ENCODE data around the gene PERCC1. TPM values are rescaled to one million over a fixed set of nuclear protein-coding genes. Genes with fewer than 3 reads are reported as not detected.

The PERCC1 gene
- polyA plus RNA-seq, 1 experiment = not detected

DNA sequence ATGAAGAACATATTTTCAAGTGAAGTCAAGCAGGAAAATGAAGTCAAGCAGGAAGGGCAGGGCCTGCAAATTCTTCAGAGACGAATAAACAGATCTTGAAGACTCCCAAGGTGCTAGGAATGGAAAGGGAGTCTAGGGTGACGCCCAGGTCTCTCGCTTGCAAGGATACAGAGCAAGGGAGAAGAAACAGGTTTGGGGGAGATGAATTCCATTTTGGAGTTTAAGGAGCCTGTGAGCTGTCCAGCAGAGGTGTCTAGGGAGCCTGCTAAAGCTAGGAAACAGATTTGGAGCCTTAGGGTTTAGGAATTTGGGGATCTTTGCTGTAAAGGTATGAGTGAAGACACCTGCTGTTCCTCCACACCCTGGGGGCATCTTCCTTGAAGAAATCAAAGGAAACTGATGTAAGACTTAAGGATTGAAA lies 14.3 kb upstream of the PERCC1 start:
- DNase-seq (ENCODE audit: low read depth, low spot score) = no peak
- Histone ChIP-seq H3K27me3 (ENCODE audit: control insufficient read depth, insufficient read depth, low read length) (no peaks in the 10 kb centered on the region), H3K4me3 (ENCODE audit: low read depth, low read length) (no peak overlapping the region), H3K9me3 (ENCODE audit: control insufficient read depth, insufficient read depth, low read length) (peaks cover 5% of the 10 kb centered on the region; the same call in 1 of the 2 replicates), H3K27ac (ENCODE audit: low read depth, low read length) (no peak overlapping the region)
- TF ChIP-seq, protein P1, sequence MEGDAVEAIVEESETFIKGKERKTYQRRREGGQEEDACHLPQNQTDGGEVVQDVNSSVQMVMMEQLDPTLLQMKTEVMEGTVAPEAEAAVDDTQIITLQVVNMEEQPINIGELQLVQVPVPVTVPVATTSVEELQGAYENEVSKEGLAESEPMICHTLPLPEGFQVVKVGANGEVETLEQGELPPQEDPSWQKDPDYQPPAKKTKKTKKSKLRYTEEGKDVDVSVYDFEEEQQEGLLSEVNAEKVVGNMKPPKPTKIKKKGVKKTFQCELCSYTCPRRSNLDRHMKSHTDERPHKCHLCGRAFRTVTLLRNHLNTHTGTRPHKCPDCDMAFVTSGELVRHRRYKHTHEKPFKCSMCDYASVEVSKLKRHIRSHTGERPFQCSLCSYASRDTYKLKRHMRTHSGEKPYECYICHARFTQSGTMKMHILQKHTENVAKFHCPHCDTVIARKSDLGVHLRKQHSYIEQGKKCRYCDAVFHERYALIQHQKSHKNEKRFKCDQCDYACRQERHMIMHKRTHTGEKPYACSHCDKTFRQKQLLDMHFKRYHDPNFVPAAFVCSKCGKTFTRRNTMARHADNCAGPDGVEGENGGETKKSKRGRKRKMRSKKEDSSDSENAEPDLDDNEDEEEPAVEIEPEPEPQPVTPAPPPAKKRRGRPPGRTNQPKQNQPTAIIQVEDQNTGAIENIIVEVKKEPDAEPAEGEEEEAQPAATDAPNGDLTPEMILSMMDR (IDR thresholded peaks at IDR 0.05; ENCODE audit: low read depth, low read length) = no peak
- ChIA-PET CTCF (no interaction called here), POLR2A (no interaction called here)

DNA sequence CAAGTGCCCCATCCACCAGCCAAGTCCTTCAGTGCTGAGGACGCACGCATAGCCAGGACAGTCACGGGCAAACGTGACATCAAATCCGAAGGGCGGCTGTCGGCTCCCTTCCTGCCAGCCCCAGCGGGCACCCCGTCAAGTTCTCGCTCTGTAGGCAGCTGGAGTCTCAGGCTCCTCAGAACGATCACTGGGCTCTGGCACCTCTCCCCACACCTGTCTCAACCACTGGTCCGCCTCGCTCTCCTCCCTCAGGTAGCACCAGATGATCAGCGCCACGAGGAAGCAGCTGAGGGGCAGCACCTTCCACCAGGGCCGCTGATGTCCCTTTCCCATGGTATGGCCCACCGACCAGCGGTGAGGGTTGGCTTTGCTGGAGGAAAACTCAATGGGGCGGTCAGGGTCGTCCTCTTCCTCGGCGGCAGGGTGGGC lies 10.8 kb upstream of the PERCC1 start:
- Histone ChIP-seq H3K27ac (ENCODE audit: low read depth, low read length) (peak overlapping the region; percentile 39), H3K27me3 (ENCODE audit: control insufficient read depth, insufficient read depth, low read length) (no peaks in the 10 kb centered on the region), H3K9me3 (ENCODE audit: control insufficient read depth, insufficient read depth, low read length) (peaks cover 10% of the 10 kb centered on the region), H3K4me3 (ENCODE audit: low read depth, low read length) (peak overlapping the region; percentile 100)
- DNase-seq (ENCODE audit: low read depth, low spot score) = no peak
- POLR2A ChIA-PET = interaction anchor here (0.6 to 1.0 kb wide), 5 partner anchors 12 to 870 kb away, joined by 3 to 6 read pairs (median 4); no protein-coding TSS in a partner anchor
- TF ChIP-seq, protein P1 (IDR thresholded peaks at IDR 0.05; ENCODE audit: low read depth, low read length) = no peak
- CTCF ChIA-PET = no interaction called here

DNA sequence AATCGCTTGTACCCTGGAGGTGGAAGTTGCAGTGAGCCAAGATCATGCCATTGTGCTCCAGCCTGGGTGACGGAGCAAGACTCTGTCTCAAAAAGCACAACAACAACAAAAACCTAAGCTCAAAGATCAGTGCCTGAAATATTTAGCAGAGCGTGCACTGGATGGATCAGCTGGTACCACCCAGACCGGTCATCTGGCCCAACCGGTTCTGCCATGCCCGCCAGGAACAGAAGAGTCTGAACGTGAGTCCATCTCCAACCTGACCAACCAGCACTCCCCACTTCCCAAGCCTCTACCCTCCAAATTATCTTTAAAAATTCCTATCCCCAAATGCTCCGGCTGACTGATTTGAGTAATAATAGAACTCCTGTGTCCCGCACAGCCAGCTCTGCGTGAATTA lies 8.8 kb upstream of the PERCC1 start:
- ChIA-PET CTCF (no interaction called here), POLR2A (no interaction called here)
- TF ChIP-seq, protein P1 (IDR thresholded peaks at IDR 0.05; ENCODE audit: low read depth, low read length) = no peak
- H3K4me3 ChIP-seq (ENCODE audit: low read depth, low read length) = no peak overlapping the region
- peaks cover 10% of the 10 kb centered on the region for H3K9me3 ChIP-seq (ENCODE audit: control insufficient read depth, insufficient read depth, low read length)
- no peak overlapping the region for H3K27ac ChIP-seq (ENCODE audit: low read depth, low read length)
- DNase-seq (ENCODE audit: low read depth, low spot score) = no peak
- H3K27me3 ChIP-seq (ENCODE audit: control insufficient read depth, insufficient read depth, low read length) = no peaks in the 10 kb centered on the region

DNA sequence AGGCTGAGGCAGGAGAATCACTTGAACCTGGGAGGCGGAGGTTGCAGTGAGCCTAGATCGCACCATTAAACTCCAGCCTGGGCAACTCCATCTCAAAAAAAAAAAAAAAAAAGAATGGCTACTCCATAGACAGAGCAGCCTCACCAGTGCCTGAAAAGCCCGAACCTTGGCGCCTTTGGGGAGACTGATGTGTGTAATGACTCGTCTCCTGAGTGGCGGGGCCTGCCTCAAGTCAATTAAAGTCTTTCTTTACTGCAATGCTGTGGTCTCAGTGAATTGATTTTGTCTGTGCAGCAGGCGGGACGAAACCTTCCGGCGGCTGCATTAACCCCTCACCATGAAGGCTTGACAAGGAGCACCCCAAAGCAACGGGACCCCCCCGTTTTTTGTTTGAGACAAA lies 6.8 kb upstream of the PERCC1 start:
- ChIA-PET POLR2A (interaction anchor here (0.7 kb wide), 1 partner anchor 283 kb away, joined by 8 read pairs; no protein-coding TSS in a partner anchor), CTCF (no interaction called here)
- Histone ChIP-seq H3K27me3 (ENCODE audit: control insufficient read depth, insufficient read depth, low read length) (no peaks in the 10 kb centered on the region), H3K9me3 (ENCODE audit: control insufficient read depth, insufficient read depth, low read length) (peaks cover 10% of the 10 kb centered on the region), H3K27ac (ENCODE audit: low read depth, low read length) (no peak overlapping the region), H3K4me3 (ENCODE audit: low read depth, low read length) (no peak overlapping the region)
- TF ChIP-seq, protein P1 (IDR thresholded peaks at IDR 0.05; ENCODE audit: low read depth, low read length) = no peak
- no peak for DNase-seq (ENCODE audit: low read depth, low spot score)

- ChIA-PET CTCF (no interaction called here), POLR2A (no interaction called here)
- Histone ChIP-seq H3K9me3 (ENCODE audit: control insufficient read depth, insufficient read depth, low read length) (peaks cover 5% of the 10 kb centered on the region), H3K4me3 (ENCODE audit: low read depth, low read length) (no peak overlapping the region), H3K27me3 (ENCODE audit: control insufficient read depth, insufficient read depth, low read length) (no peaks in the 10 kb centered on the region), H3K27ac (ENCODE audit: low read depth, low read length) (no peak overlapping the region)
- TF ChIP-seq, protein P1 (IDR thresholded peaks at IDR 0.05; ENCODE audit: low read depth, low read length) = no peak
- DNase-seq (ENCODE audit: low read depth, low spot score) = no peak
Observed at GRCh38 chr16:1425616-1426370, 5.1 kb upstream of the PERCC1 start.
